Mucosa of stomach (tissue), 1 donor: ENCODE results near the gene IKZF3.

Source experiments
- H3K27me3 ChIP-seq: one replicate; pipeline ENCODE4 v1.7.0; 2013; ENCODE audit warnings: mild to moderate bottlenecking, low read length; ENCODE audit not compliant: control insufficient read depth, insufficient read depth
- H3K36me3 ChIP-seq: one replicate; pipeline ENCODE4 v1.7.0; 2013; ENCODE audit warnings: low read length; ENCODE audit not compliant: control insufficient read depth, insufficient read depth
- H3K4me1 ChIP-seq: one replicate; pipeline ENCODE4 v1.7.0; 2013; ENCODE audit warnings: mild to moderate bottlenecking, low read length; ENCODE audit not compliant: control insufficient read depth, insufficient read depth
- H3K4me3 ChIP-seq: one replicate; pipeline ENCODE4 v1.7.0; 2013; ENCODE audit warnings: low read length
- H3K9ac ChIP-seq: one replicate; pipeline ENCODE4 v1.7.0; 2013; ENCODE audit warnings: mild to moderate bottlenecking, low read length, moderate library complexity
- H3K9me3 ChIP-seq: one replicate; pipeline ENCODE4 v1.7.0; 2013; ENCODE audit warnings: mild to moderate bottlenecking, low read length, moderate library complexity; ENCODE audit not compliant: control insufficient read depth
- donor health status: Pancreatic carcinoma.

Gene IKZF3

GRCh38 chr17:39808409-39808997 lies 55.6 kb downstream of the IKZF3 start:
- no peaks in the 10 kb centered on the region for H3K36me3 ChIP-seq
- H3K27me3 ChIP-seq: no peaks in the 10 kb centered on the region
- no peaks in the 10 kb centered on the region for H3K4me1 ChIP-seq
- no peak overlapping the region for H3K9ac ChIP-seq
- H3K4me3 ChIP-seq: no peak overlapping the region
- no peaks in the 10 kb centered on the region for H3K9me3 ChIP-seq

GRCh38 chr17:39804839-39805238 lies 59.3 kb downstream of the IKZF3 start:
- Histone ChIP-seq H3K36me3 (no peaks in the 10 kb centered on the region), H3K4me1 (no peaks in the 10 kb centered on the region), H3K9me3 (no peaks in the 10 kb centered on the region), H3K4me3 (no peak overlapping the region), H3K9ac (no peak overlapping the region), H3K27me3 (no peaks in the 10 kb centered on the region)

- Histone ChIP-seq H3K9me3 (no peaks in the 10 kb centered on the region), H3K4me1 (no peaks in the 10 kb centered on the region), H3K9ac (no peak overlapping the region), H3K4me3 (no peak overlapping the region), H3K36me3 (no peaks in the 10 kb centered on the region), H3K27me3 (no peaks in the 10 kb centered on the region)
Measured at GRCh38 chr17:39801055-39801454, 63.1 kb downstream of the IKZF3 start.

GRCh38 chr17:39800540-39800939 lies 63.6 kb downstream of the IKZF3 start:
- Histone ChIP-seq H3K4me3 (no peak overlapping the region), H3K27me3 (no peaks in the 10 kb centered on the region), H3K9me3 (no peaks in the 10 kb centered on the region), H3K36me3 (no peaks in the 10 kb centered on the region), H3K4me1 (no peaks in the 10 kb centered on the region), H3K9ac (no peak overlapping the region)

GRCh38 chr17:39799395-39799794 lies 64.7 kb downstream of the IKZF3 start:
- Histone ChIP-seq H3K36me3 (no peaks in the 10 kb centered on the region), H3K9ac (no peak overlapping the region), H3K4me3 (no peak overlapping the region), H3K9me3 (no peaks in the 10 kb centered on the region), H3K4me1 (no peaks in the 10 kb centered on the region), H3K27me3 (no peaks in the 10 kb centered on the region)

GRCh38 chr17:39794249-39794970 lies 69.7 kb downstream of the IKZF3 start:
- H3K4me1 ChIP-seq: no peaks in the 10 kb centered on the region
- H3K9me3 ChIP-seq: no peaks in the 10 kb centered on the region
- H3K36me3 ChIP-seq: no peaks in the 10 kb centered on the region
- no peak overlapping the region for H3K9ac ChIP-seq
- no peak overlapping the region for H3K4me3 ChIP-seq
- no peaks in the 10 kb centered on the region for H3K27me3 ChIP-seq

- Histone ChIP-seq H3K27me3 (no peaks in the 10 kb centered on the region), H3K9ac (no peak overlapping the region), H3K4me1 (no peaks in the 10 kb centered on the region), H3K4me3 (no peak overlapping the region), H3K9me3 (no peaks in the 10 kb centered on the region), H3K36me3 (no peaks in the 10 kb centered on the region)
Measured at GRCh38 chr17:39793301-39793872, 70.7 kb downstream of the IKZF3 start.

GRCh38 chr17:39792526-39793221 lies 71.4 kb downstream of the IKZF3 start:
- H3K9me3 ChIP-seq: no peaks in the 10 kb centered on the region
- no peaks in the 10 kb centered on the region for H3K36me3 ChIP-seq
- no peaks in the 10 kb centered on the region for H3K27me3 ChIP-seq
- H3K9ac ChIP-seq: no peak overlapping the region
- H3K4me3 ChIP-seq: no peak overlapping the region
- H3K4me1 ChIP-seq: no peaks in the 10 kb centered on the region

- no peak overlapping the region for H3K9ac ChIP-seq
Measured at GRCh38 chr17:39791111-39791992, 72.8 kb downstream of the IKZF3 start.

GRCh38 chr17:39787743-39788484 lies 76.2 kb downstream of the IKZF3 start:
- Histone ChIP-seq H3K4me3 (no peak overlapping the region), H3K27me3 (no peaks in the 10 kb centered on the region), H3K9ac (no peak overlapping the region), H3K9me3 (no peaks in the 10 kb centered on the region), H3K36me3 (no peaks in the 10 kb centered on the region), H3K4me1 (no peaks in the 10 kb centered on the region)

More at GRCh38 chr17:39791111-39791992, 72.8 kb downstream of the IKZF3 start:
- Histone ChIP-seq H3K36me3 (no peaks in the 10 kb centered on the region), H3K9me3 (no peaks in the 10 kb centered on the region), H3K27me3 (no peaks in the 10 kb centered on the region), H3K4me1 (no peaks in the 10 kb centered on the region), H3K4me3 (no peak overlapping the region)

- peaks cover 7% of the 10 kb centered on the region for H3K4me1 ChIP-seq
- H3K4me3 ChIP-seq: no peak overlapping the region
- H3K27me3 ChIP-seq: no peaks in the 10 kb centered on the region
- no peaks in the 10 kb centered on the region for H3K36me3 ChIP-seq
- H3K9ac ChIP-seq: no peak overlapping the region
- H3K9me3 ChIP-seq: no peaks in the 10 kb centered on the region
Measured at GRCh38 chr17:39787041-39787440, 77.1 kb downstream of the IKZF3 start.
